K562 (cell line): ENCODE results near the gene INPP5E.

Source experiments
- CEBPB ChIP-seq: fragments of 450-650 bp; IDR thresholded peaks from 2 replicates; pipeline ENCODE4 v1.6.1; 2016; ENCODE audit warnings: missing genetic modification characterization, missing compliant biosample characterization
- IRF2 ChIP-seq: sonication (generic); formaldehyde crosslinking; IDR thresholded peaks from 2 replicates; pipeline ENCODE4 v1.8.1; 2022; ENCODE audit warnings: mild to moderate bottlenecking, missing genetic modification reagents
- MEIS2 ChIP-seq: fragments of 450-650 bp; IDR thresholded peaks from 2 replicates; pipeline ENCODE4 v1.6.1; 2014; ENCODE audit warnings: mild to moderate bottlenecking; ENCODE audit not compliant: partially characterized antibody
- PHB2 ChIP-seq: fragments of 450-650 bp; IDR thresholded peaks from 2 replicates; pipeline ENCODE4 v1.6.1; 2017; ENCODE audit warnings: low read depth
- PHF8 ChIP-seq: fragments of 200-600 bp; sonication (generic); IDR thresholded peaks from 2 replicates; pipeline ENCODE4 v1.6.1; 2012; ENCODE audit warnings: mixed run types, mild to moderate bottlenecking, inconsistent platforms, low read length, moderate library complexity, borderline replicate concordance
- POLR2A ChIP-seq: fragments of 450-650 bp; conservative IDR thresholded peaks from 2 replicates; pipeline ENCODE4 v1.6.1; 2016
- POLR2AphosphoS5 ChIP-seq: IDR thresholded peaks from 2 replicates; pipeline ENCODE4 v1.6.1; 2011; ENCODE audit warnings: mild to moderate bottlenecking, low read depth, low read length, moderate library complexity; ENCODE audit not compliant: control insufficient read depth, insufficient read depth
- ZFP1 ChIP-seq: fragments of 450-650 bp; formaldehyde crosslinking; IDR thresholded peaks from 2 replicates; pipeline ENCODE4 v1.4.0; 2020; ENCODE audit warnings: mild to moderate bottlenecking, mixed read lengths
- ZNF12 ChIP-seq: sonication (generic); formaldehyde crosslinking; IDR thresholded peaks from 2 replicates; pipeline ENCODE4 v1.4.0; 2020; ENCODE audit warnings: mild to moderate bottlenecking, missing genetic modification reagents
- ZNF224 ChIP-seq: sonication (generic); formaldehyde crosslinking; IDR thresholded peaks from 2 replicates; pipeline ENCODE4 v1.8.0; 2022; ENCODE audit warnings: mild to moderate bottlenecking, missing genetic modification reagents
- TF ChIP-seq, protein P1 (sequence below): fragments of 450-650 bp; formaldehyde crosslinking; IDR thresholded peaks from 2 replicates; pipeline ENCODE4 v1.4.0; 2020; ENCODE audit warnings: mild to moderate bottlenecking, moderate library complexity
- TF ChIP-seq, protein P2 (sequence below): fragments of 200-600 bp; sonication (generic); IDR thresholded peaks from one replicate; pipeline ENCODE4 v1.6.1; 2012; ENCODE audit warnings: mild to moderate bottlenecking, low read depth, low read length, inconsistent platforms
- TF ChIP-seq, protein P3 (sequence below): sonication (generic); formaldehyde crosslinking; IDR thresholded peaks from 2 replicates; pipeline ENCODE4 v1.8.0; 2022; ENCODE audit warnings: missing genetic modification reagents, mild to moderate bottlenecking, moderate library complexity, borderline replicate concordance

- TF ChIP-seq ZNF224 (CRISPR knock-in tag) (no peak), PHF8 (no peak), POLR2AphosphoS5 (no peak), CEBPB (tag) (no peak), ZFP1 (CRISPR knock-in tag) (no peak), IRF2 (no peak), ZNF12 (no peak), POLR2A (no peak), PHB2 (no peak), MEIS2 (no peak)
- TF ChIP-seq, protein P1, sequence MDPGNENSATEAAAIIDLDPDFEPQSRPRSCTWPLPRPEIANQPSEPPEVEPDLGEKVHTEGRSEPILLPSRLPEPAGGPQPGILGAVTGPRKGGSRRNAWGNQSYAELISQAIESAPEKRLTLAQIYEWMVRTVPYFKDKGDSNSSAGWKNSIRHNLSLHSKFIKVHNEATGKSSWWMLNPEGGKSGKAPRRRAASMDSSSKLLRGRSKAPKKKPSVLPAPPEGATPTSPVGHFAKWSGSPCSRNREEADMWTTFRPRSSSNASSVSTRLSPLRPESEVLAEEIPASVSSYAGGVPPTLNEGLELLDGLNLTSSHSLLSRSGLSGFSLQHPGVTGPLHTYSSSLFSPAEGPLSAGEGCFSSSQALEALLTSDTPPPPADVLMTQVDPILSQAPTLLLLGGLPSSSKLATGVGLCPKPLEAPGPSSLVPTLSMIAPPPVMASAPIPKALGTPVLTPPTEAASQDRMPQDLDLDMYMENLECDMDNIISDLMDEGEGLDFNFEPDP (CRISPR knock-in tag) = no peak
- TF ChIP-seq, protein P2, sequence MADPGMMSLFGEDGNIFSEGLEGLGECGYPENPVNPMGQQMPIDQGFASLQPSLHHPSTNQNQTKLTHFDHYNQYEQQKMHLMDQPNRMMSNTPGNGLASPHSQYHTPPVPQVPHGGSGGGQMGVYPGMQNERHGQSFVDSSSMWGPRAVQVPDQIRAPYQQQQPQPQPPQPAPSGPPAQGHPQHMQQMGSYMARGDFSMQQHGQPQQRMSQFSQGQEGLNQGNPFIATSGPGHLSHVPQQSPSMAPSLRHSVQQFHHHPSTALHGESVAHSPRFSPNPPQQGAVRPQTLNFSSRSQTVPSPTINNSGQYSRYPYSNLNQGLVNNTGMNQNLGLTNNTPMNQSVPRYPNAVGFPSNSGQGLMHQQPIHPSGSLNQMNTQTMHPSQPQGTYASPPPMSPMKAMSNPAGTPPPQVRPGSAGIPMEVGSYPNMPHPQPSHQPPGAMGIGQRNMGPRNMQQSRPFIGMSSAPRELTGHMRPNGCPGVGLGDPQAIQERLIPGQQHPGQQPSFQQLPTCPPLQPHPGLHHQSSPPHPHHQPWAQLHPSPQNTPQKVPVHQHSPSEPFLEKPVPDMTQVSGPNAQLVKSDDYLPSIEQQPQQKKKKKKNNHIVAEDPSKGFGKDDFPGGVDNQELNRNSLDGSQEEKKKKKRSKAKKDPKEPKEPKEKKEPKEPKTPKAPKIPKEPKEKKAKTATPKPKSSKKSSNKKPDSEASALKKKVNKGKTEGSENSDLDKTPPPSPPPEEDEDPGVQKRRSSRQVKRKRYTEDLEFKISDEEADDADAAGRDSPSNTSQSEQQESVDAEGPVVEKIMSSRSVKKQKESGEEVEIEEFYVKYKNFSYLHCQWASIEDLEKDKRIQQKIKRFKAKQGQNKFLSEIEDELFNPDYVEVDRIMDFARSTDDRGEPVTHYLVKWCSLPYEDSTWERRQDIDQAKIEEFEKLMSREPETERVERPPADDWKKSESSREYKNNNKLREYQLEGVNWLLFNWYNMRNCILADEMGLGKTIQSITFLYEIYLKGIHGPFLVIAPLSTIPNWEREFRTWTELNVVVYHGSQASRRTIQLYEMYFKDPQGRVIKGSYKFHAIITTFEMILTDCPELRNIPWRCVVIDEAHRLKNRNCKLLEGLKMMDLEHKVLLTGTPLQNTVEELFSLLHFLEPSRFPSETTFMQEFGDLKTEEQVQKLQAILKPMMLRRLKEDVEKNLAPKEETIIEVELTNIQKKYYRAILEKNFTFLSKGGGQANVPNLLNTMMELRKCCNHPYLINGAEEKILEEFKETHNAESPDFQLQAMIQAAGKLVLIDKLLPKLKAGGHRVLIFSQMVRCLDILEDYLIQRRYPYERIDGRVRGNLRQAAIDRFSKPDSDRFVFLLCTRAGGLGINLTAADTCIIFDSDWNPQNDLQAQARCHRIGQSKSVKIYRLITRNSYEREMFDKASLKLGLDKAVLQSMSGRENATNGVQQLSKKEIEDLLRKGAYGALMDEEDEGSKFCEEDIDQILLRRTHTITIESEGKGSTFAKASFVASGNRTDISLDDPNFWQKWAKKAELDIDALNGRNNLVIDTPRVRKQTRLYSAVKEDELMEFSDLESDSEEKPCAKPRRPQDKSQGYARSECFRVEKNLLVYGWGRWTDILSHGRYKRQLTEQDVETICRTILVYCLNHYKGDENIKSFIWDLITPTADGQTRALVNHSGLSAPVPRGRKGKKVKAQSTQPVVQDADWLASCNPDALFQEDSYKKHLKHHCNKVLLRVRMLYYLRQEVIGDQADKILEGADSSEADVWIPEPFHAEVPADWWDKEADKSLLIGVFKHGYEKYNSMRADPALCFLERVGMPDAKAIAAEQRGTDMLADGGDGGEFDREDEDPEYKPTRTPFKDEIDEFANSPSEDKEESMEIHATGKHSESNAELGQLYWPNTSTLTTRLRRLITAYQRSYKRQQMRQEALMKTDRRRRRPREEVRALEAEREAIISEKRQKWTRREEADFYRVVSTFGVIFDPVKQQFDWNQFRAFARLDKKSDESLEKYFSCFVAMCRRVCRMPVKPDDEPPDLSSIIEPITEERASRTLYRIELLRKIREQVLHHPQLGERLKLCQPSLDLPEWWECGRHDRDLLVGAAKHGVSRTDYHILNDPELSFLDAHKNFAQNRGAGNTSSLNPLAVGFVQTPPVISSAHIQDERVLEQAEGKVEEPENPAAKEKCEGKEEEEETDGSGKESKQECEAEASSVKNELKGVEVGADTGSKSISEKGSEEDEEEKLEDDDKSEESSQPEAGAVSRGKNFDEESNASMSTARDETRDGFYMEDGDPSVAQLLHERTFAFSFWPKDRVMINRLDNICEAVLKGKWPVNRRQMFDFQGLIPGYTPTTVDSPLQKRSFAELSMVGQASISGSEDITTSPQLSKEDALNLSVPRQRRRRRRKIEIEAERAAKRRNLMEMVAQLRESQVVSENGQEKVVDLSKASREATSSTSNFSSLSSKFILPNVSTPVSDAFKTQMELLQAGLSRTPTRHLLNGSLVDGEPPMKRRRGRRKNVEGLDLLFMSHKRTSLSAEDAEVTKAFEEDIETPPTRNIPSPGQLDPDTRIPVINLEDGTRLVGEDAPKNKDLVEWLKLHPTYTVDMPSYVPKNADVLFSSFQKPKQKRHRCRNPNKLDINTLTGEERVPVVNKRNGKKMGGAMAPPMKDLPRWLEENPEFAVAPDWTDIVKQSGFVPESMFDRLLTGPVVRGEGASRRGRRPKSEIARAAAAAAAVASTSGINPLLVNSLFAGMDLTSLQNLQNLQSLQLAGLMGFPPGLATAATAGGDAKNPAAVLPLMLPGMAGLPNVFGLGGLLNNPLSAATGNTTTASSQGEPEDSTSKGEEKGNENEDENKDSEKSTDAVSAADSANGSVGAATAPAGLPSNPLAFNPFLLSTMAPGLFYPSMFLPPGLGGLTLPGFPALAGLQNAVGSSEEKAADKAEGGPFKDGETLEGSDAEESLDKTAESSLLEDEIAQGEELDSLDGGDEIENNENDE = no peak
- TF ChIP-seq, protein P3, sequence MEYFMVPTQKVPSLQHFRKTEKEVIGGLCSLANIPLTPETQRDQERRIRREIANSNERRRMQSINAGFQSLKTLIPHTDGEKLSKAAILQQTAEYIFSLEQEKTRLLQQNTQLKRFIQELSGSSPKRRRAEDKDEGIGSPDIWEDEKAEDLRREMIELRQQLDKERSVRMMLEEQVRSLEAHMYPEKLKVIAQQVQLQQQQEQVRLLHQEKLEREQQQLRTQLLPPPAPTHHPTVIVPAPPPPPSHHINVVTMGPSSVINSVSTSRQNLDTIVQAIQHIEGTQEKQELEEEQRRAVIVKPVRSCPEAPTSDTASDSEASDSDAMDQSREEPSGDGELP (CRISPR knock-in tag) = no peak
Measured at GRCh38 chr9:136470792-136471469, 31.3 kb upstream of the INPP5E start.
